CD8-positive, alpha-beta memory T cell (primary cell): ENCODE results near the gene BMF. TPM values are rescaled to one million over a fixed set of nuclear protein-coding genes. Genes with fewer than 3 reads are reported as not detected.
A peak's percentile ranks its signal among the peaks of the same experiment; 100 is the strongest.

Experiments used
- CTCF ChIA-PET: fragments of 350-600 bp; sonication (Branson Sonifier 250); formaldehyde crosslinking; loops from one replicate; lab custom pipeline; 2021; ENCODE audit warnings: antibody characterized with exemption; lab: Charles Lee
- POLR2A ChIA-PET: fragments of 350-600 bp; sonication (Branson Sonifier 250); formaldehyde crosslinking; loops from one replicate; lab custom pipeline; 2021; ENCODE audit warnings: antibody characterized with exemption; lab: Charles Lee
- DNase-seq, 5 donors: peaks; one replicate each; pipeline versions ENCODE4 v3.0.0 to v3.0.0-alpha.2; 2020 to 2022; ENCODE audit warnings: mixed read lengths in 1 of 5
- H3K27ac ChIP-seq: one replicate; pipeline ENCODE4 v1.7.0; 2013; ENCODE audit warnings: low read depth, mild to moderate bottlenecking, low read length, moderate library complexity
- H3K27me3 ChIP-seq: 2 replicates; pipeline ENCODE4 v1.7.0; 2013; ENCODE audit warnings: low read length, mild to moderate bottlenecking; ENCODE audit not compliant: insufficient read depth, poor library complexity, severe bottlenecking
- H3K36me3 ChIP-seq: 2 replicates; pipeline ENCODE4 v1.7.0; 2013; ENCODE audit warnings: mild to moderate bottlenecking, low read length, moderate library complexity; ENCODE audit not compliant: insufficient read depth
- H3K4me1 ChIP-seq: 2 replicates; pipeline ENCODE4 v1.7.0; 2013; ENCODE audit warnings: mild to moderate bottlenecking, low read length, moderate library complexity; ENCODE audit not compliant: insufficient read depth
- H3K4me3 ChIP-seq: 2 replicates; pipeline ENCODE4 v1.7.0; 2013; ENCODE audit warnings: mild to moderate bottlenecking, low read length
- H3K9me3 ChIP-seq: 2 replicates; pipeline ENCODE4 v1.7.0; 2013; ENCODE audit warnings: mild to moderate bottlenecking, low read length
- H3K27ac Mint-ChIP-seq, 8 donors: one replicate each; pipeline ENCODE4 v1.8.0; 2020 to 2021; ENCODE audit warnings: mixed read lengths in 8 of 8, mild to moderate bottlenecking in 6 of 8, inconsistent platforms in 3 of 8, moderate library complexity in 3 of 8
- H3K27me3 Mint-ChIP-seq, 2 donors: one replicate each; pipeline ENCODE4 v1.8.0; 2020 to 2021; ENCODE audit warnings: mixed read lengths in 2 of 2, mild to moderate bottlenecking in 1 of 2, moderate library complexity in 1 of 2
- H3K36me3 Mint-ChIP-seq, 3 donors: one replicate each; pipeline ENCODE4 v1.8.0; 2020 to 2021; ENCODE audit warnings: mixed read lengths in 3 of 3, inconsistent platforms in 1 of 3, mild to moderate bottlenecking in 1 of 3
- H3K4me1 Mint-ChIP-seq, 3 donors: one replicate each; pipeline ENCODE4 v1.8.0; 2020 to 2021; ENCODE audit warnings: mixed read lengths in 3 of 3, inconsistent platforms in 1 of 3, mild to moderate bottlenecking in 1 of 3
- H3K4me3 Mint-ChIP-seq, 7 donors: one replicate each; pipeline ENCODE4 v1.8.0; 2020 to 2021; ENCODE audit warnings: mixed read lengths in 7 of 7, mild to moderate bottlenecking in 6 of 7, moderate library complexity in 4 of 7, inconsistent platforms in 2 of 7
- H3K9me3 Mint-ChIP-seq, 5 donors: one replicate each; pipeline ENCODE4 v1.8.0; 2020 to 2022; ENCODE audit warnings: mixed read lengths in 5 of 5, mild to moderate bottlenecking in 3 of 5, moderate library complexity in 2 of 5, inconsistent platforms in 1 of 5
- polyA plus RNA-seq: library from polyadenylated mRNA; unstranded; fragments of 300-500 nt; fragmentation: Illumina TruSeq; gene quantifications from one replicate; pipeline ENCODE4 v1.2.3, GENCODE V29; 2021
- total RNA-seq, 2 experiments: library from RNA; stranded (reverse); gene quantifications; one replicate each; pipeline ENCODE4 v1.2.3, GENCODE V29; 2021

BMF gene
- total and polyA plus RNA-seq, 3 experiments from 2014 or later, result 2.3 to 16.8 (median 15.3) TPM

- H3K27me3 ChIP-seq, result no peaks in the 10 kb centered on the region
- H3K4me3 ChIP-seq, result no peak overlapping the region
- peaks cover 8 to 21% of the 10 kb centered on the region in 2 donors for H3K27me3 Mint-ChIP-seq
- peaks cover 20% of the 10 kb centered on the region for H3K4me1 ChIP-seq
- no peaks in the 10 kb centered on the region for H3K9me3 Mint-ChIP-seq
- H3K9me3 ChIP-seq, result no peaks in the 10 kb centered on the region
- H3K4me3 Mint-ChIP-seq, result no peak overlapping the region
- H3K36me3 ChIP-seq, result no peaks in the 10 kb centered on the region
- H3K4me1 Mint-ChIP-seq, result peaks cover 6 to 20% (median 13%) of the 10 kb centered on the region in 3 donors
- H3K27ac Mint-ChIP-seq, result no peak overlapping the region
- CTCF ChIA-PET, result interaction anchor here (1.2 to 19.8 kb wide), 2 partner anchors 15 to 24 kb away, joined by 3 to 186 read pairs; partner anchors contain the start of gene BMF
- peaks cover 0 to 3% (median 0%) of the 10 kb centered on the region in 3 donors for H3K36me3 Mint-ChIP-seq
- no peak overlapping the region for H3K27ac ChIP-seq
- POLR2A ChIA-PET, result no interaction called here
- no peak for DNase-seq
Measured at GRCh38 chr15:40084650-40085049, 24.0 kb downstream of the BMF start.

DNA sequence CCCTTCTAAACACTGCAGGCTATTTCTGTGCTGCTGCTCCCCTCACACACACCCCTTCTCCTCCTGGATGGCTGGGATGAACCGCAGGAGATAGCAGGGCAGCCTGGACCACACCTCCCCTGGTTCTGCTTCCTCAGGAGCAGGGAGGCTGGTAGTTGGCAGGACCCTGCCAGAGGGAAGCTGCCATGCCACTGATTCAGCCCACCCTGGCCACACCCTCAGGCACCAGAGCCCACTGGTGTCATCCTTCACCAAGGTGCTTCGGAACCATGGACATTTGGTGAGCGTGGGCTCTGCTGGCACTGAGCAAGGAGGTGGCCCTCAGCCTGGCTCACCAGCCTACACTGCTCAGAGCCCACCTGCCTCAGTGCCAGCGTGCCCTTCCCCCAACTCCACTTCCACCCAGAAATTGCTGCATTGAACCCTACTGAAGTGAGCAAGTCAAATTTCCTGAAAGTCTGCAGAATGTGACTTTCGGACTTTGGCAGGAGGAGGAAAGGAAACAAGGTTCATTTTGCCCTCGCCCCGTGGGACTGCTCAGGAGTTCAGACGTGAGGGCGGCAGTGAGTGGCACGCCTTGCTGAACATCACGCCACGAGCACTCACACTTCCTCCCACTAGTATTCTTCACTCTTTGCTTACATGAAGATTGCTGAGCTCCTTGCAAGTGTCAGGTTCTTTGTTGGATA lies 26.3 kb downstream of the BMF start:
- ChIA-PET CTCF (interaction anchor here (0.6 to 19.8 kb wide), 3 partner anchors 22 to 189 kb away, joined by 3 to 186 read pairs (median 3); partner anchors contain the start of gene BMF), POLR2A (no interaction called here)
- peaks cover 6 to 21% of the 10 kb centered on the region in 2 donors for H3K27me3 Mint-ChIP-seq
- H3K4me1 Mint-ChIP-seq, result peaks cover 6 to 20% (median 13%) of the 10 kb centered on the region in 3 donors
- no peak for DNase-seq
- H3K4me3 ChIP-seq, result no peak overlapping the region
- peak overlapping the region; percentile 51 for H3K27ac ChIP-seq
- H3K36me3 ChIP-seq, result no peaks in the 10 kb centered on the region
- H3K36me3 Mint-ChIP-seq, result no peaks in the 10 kb centered on the region
- H3K4me3 Mint-ChIP-seq, result no peak overlapping the region
- H3K9me3 ChIP-seq, result no peaks in the 10 kb centered on the region
- peak overlapping the region in 1 of 8 donors; percentile 78 for H3K27ac Mint-ChIP-seq
- no peaks in the 10 kb centered on the region for H3K9me3 Mint-ChIP-seq
- no peaks in the 10 kb centered on the region for H3K27me3 ChIP-seq
- H3K4me1 ChIP-seq, result peaks cover 20% of the 10 kb centered on the region

GRCh38 chr15:40081691-40082194 lies 26.9 kb downstream of the BMF start:
- ChIA-PET CTCF (interaction anchor here (0.6 to 1.1 kb wide), 2 partner anchors 22 to 189 kb away, joined by 3 read pairs; no protein-coding TSS in a partner anchor), POLR2A (no interaction called here)
- peaks cover 20% of the 10 kb centered on the region for H3K4me1 ChIP-seq
- Mint-ChIP-seq H3K36me3 (no peaks in the 10 kb centered on the region), H3K27me3 (peaks cover 6 to 21% of the 10 kb centered on the region in 2 donors), H3K4me1 (peaks cover 6 to 20% (median 13%) of the 10 kb centered on the region in 3 donors), H3K9me3 (no peaks in the 10 kb centered on the region), H3K4me3 (peak overlapping the region in 3 of 7 donors; percentile 7 to 68 (median 13)), H3K27ac (peak overlapping the region in 1 of 8 donors; percentile 58)
- H3K27me3 ChIP-seq, result no peaks in the 10 kb centered on the region
- no peak for DNase-seq
- peak overlapping the region; percentile 9 for H3K4me3 ChIP-seq
- no peaks in the 10 kb centered on the region for H3K36me3 ChIP-seq
- peak overlapping the region; percentile 51 for H3K27ac ChIP-seq
- H3K9me3 ChIP-seq, result no peaks in the 10 kb centered on the region

DNA sequence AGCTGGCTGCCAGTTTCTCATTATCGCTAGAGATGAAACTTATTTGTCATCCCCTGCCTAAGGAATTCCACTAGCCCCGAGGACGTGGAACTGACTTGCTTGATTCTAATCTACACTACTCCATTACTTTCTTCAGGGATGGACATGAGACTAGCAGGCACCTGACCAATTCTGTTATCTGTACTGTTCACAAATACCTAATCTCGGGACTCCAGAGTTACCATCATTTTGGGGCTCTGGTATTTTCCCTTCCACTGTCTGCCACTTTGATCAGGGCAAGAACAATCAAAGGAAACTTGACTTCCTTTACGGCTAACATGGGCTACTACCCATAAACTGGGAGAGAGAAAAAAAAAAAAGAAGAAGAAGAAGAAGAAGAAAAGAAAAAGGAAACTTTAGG lies 27.8 kb downstream of the BMF start:
- Histone ChIP-seq H3K9me3 (no peaks in the 10 kb centered on the region), H3K4me1 (peaks cover 20% of the 10 kb centered on the region), H3K27me3 (no peaks in the 10 kb centered on the region), H3K4me3 (no peak overlapping the region), H3K27ac (peak overlapping the region; percentile 51), H3K36me3 (no peaks in the 10 kb centered on the region)
- POLR2A ChIA-PET, result no interaction called here
- Mint-ChIP-seq H3K9me3 (no peaks in the 10 kb centered on the region), H3K36me3 (no peaks in the 10 kb centered on the region), H3K27me3 (peaks cover 4 to 21% of the 10 kb centered on the region in 2 donors), H3K27ac (peak overlapping the region in 1 of 8 donors; percentile 24), H3K4me1 (peaks cover 6 to 20% (median 13%) of the 10 kb centered on the region in 3 donors), H3K4me3 (no peak overlapping the region)
- no peak for DNase-seq
- CTCF ChIA-PET, result no interaction called here

DNA sequence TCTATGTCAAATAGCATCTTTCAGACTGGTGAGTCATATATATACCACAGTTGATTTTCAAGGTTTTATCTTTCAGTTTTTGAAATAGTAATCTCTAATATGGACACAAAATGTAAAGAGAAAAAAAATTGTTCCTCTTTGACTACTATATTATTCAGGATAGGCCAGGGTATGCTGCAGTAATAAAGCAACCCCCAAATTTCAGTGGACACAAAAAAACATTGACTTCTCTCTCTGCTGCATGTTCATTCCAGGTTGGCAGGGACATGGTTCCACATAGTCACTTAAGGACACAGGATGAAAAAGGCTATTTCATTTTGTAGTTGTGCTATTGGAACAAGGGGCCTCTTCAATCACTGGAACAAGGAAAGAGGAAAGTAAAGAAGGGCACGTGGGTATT lies 28.6 kb downstream of the BMF start:
- no peaks in the 10 kb centered on the region for H3K36me3 Mint-ChIP-seq
- POLR2A ChIA-PET, result no interaction called here

DNA sequence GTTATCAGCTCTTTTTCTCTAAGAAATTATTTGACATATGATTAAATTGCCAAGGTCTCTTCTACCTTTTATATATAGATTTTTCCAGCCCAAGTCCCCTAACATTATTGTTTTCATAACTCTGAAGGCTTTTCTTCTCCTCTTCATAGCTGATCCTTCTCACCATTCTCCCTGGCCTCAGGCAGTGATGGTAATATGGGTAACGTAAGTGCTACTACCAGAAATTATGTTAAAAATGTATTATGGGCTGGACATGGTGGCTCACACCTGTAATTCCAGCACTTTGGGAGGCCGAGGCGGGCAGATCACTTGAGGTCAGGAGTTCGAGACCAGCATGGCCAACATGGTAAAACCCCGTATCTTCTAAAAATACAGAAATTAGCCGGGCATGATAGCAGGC lies 29.2 kb downstream of the BMF start:
- ChIA-PET POLR2A (no interaction called here), CTCF (interaction anchor here (1.1 kb wide), 1 partner anchor 25 kb away, joined by 3 read pairs; no protein-coding TSS in a partner anchor)
- no peak overlapping the region for H3K4me3 ChIP-seq
- Mint-ChIP-seq H3K4me3 (no peak overlapping the region), H3K27me3 (peaks cover 4 to 15% of the 10 kb centered on the region in 2 donors), H3K9me3 (no peaks in the 10 kb centered on the region), H3K4me1 (peaks cover 6 to 20% (median 13%) of the 10 kb centered on the region in 3 donors), H3K36me3 (no peaks in the 10 kb centered on the region), H3K27ac (no peak overlapping the region)
- H3K36me3 ChIP-seq, result no peaks in the 10 kb centered on the region
- H3K27me3 ChIP-seq, result no peaks in the 10 kb centered on the region
- no peak for DNase-seq
- H3K9me3 ChIP-seq, result no peaks in the 10 kb centered on the region
- H3K4me1 ChIP-seq, result peaks cover 20% of the 10 kb centered on the region
- H3K27ac ChIP-seq, result no peak overlapping the region

More for the DNA sequence above, 28.6 kb downstream of the BMF start:
- Mint-ChIP-seq H3K4me1 (peaks cover 6 to 20% (median 13%) of the 10 kb centered on the region in 3 donors), H3K9me3 (no peaks in the 10 kb centered on the region), H3K27ac (no peak overlapping the region), H3K4me3 (no peak overlapping the region), H3K27me3 (peaks cover 4 to 21% of the 10 kb centered on the region in 2 donors)
- no peak overlapping the region for H3K4me3 ChIP-seq
- CTCF ChIA-PET, result no interaction called here
- no peaks in the 10 kb centered on the region for H3K36me3 ChIP-seq
- peaks cover 20% of the 10 kb centered on the region for H3K4me1 ChIP-seq
- DNase-seq, result no peak
- no peak overlapping the region for H3K27ac ChIP-seq
- no peaks in the 10 kb centered on the region for H3K9me3 ChIP-seq
- no peaks in the 10 kb centered on the region for H3K27me3 ChIP-seq

- peaks cover 9 to 10% (median 9%) of the 10 kb centered on the region in 3 donors for H3K4me1 Mint-ChIP-seq
- no peak overlapping the region for H3K4me3 ChIP-seq
- peak overlapping the region in 1 of 7 donors; percentile 13 for H3K4me3 Mint-ChIP-seq
- H3K9me3 Mint-ChIP-seq, result no peaks in the 10 kb centered on the region
- H3K36me3 ChIP-seq, result no peaks in the 10 kb centered on the region
- ChIA-PET CTCF (no interaction called here), POLR2A (interaction anchor here (0.9 kb wide), 1 partner anchor 24 kb away, joined by 4 read pairs; no protein-coding TSS in a partner anchor)
- no peaks in the 10 kb centered on the region for H3K27me3 Mint-ChIP-seq
- no peak for DNase-seq
- H3K27ac Mint-ChIP-seq, result no peak overlapping the region
- no peaks in the 10 kb centered on the region for H3K36me3 Mint-ChIP-seq
- H3K27ac ChIP-seq, result no peak overlapping the region
- H3K4me1 ChIP-seq, result no peaks in the 10 kb centered on the region
- H3K9me3 ChIP-seq, result no peaks in the 10 kb centered on the region
- no peaks in the 10 kb centered on the region for H3K27me3 ChIP-seq
Measured at GRCh38 chr15:40075298-40076044, 33.2 kb downstream of the BMF start.
